Germinal center (tissue), 1 donor: ENCODE data around the gene TSEN15.
"Not testable (repeated sequence)": the region's sequence is repeated elsewhere in the genome, so short reads cannot be mapped to it uniquely, and the experiment has no call there.

Experiments used
- DNase-seq: peaks from one replicate; pipeline ENCODE4 v3.0.0; 2012; ENCODE audit warnings: mixed read lengths, low spot score

TSEN15 gene

DNA sequence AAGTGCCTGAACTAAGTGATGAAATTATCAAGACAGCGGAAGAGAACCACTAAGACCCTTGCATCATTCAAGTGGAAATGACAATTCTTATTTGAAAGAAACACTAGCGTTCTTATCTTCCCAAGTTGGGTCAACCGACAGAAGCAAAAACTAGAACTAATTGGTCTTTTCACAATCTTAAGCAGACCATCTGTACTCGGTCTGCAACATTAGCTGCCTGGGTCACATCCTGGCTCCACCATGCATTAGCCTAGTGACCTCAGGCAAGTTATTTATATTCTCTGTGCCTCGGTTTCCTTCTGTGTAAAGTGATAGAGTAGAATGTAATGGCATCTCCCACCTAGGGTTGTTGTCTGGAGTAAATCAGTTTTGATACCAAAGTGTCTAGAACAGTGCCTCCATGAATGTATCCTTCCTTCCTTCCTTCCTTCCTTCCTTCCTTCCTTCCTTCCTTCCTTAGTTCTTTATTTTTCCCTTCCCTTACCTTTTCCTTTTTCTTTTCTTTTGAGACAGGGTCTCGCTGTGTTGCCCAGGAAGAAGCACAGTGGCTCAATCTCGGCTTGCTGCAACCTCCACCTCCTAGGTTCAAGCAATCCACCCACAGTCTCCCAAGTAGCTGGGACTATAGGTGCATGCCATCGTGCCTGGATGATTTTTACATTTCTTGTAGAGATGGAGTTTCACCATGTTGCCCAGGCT is 20.0 kb upstream of the TSEN15 start:
- DNase-seq: no peak

DNA sequence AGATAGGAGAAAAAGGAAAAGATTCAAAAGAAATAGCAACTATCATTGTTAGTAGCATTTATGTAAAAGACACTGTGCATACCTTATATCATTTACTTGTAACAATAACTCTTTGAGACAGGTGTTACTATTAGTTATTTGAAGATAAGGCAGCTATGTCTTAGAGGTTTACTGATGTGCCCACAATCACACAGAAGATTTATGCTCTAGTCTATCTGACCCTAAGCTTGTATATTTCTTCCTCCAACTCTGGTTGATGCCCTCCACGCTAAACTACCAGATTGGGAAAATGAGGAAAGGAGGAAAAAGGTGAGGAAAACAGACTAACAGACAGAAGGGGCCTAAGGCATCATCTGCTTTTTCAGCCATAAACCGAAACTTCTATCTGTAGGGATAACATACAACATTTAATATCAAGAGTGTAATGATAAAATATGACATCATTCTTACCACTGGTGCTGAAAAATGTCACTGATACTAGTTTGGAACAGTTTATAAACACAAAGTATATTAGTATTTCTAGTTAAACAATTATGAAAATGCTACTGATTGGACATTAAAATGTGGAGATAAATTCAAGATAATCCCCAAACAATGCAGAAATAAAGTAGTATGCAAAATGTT is 19.1 kb upstream of the TSEN15 start:
- no peak for DNase-seq

DNA sequence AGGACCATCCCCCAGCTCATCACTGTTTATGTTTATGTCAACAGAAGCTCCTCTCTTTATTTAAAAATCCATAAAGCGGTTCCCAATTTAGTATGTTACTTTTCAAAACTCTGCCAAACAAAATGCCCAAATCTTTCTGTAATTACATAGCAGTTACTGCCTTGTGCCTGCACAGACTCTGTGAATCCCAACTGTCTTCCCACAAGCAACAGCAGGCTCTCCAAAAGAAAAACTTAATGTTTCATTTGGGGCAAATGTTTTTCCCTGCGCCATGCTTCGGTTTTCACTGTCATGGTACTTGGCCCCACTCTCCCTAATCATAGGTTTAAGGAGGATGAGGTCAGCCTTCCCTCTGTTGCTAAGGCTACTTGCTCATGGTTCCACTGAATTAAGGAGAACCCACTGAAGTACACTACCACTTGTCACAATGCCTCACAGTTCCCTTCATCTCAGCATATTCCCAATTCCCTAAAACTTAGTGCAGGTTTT is 18.6 kb upstream of the TSEN15 start:
- no peak for DNase-seq

DNA sequence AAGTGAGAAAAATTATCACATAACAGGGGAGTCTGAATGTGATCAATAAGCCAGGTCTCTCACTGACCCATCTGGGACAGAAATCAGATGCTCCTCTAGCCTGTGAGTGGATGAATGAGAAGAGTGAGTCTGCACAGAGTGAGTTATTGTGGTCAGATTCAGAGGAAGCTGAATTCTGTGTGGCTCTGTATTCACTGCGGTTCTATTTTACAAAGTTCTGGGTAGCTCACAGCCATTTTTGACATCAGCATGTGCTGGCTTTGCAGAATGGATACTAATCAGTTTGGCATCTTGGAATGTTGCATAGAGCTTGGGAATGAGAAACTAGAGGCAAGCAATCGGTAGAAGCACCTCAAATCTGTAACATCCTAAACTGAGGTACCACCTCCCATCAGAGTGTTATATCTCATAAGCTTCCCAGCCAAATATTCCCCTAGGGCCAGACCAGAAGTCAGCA is 17.8 kb upstream of the TSEN15 start:
- DNase-seq: no peak

DNA sequence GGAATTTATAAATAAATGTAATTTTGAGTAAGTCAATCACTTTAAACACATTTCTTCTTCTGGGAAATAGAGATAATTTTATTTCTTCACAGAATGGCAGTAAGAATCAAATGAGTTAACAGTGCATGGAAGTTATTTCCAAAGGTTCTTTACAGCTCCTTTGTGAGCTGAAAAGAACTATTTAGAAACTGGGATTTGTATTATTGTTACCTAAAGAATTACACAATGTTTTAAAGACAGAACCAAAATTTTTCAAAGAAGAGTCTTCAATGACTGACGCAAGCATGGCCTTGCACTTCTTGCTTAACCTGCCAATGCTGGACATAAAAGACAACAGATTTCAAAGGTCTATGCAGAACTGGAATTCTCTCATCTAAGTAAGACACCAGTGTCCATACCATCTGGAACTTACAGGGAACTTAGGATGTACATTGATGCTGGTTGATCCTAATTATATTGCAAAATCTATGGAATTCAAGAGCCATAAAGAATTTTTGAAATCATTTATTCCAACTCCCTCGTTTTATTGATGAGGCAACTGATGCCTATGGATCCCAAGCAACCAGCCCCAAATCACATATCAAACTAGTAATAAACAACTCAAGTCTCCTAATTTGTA is 16.7 kb upstream of the TSEN15 start:
- no peak for DNase-seq

DNA sequence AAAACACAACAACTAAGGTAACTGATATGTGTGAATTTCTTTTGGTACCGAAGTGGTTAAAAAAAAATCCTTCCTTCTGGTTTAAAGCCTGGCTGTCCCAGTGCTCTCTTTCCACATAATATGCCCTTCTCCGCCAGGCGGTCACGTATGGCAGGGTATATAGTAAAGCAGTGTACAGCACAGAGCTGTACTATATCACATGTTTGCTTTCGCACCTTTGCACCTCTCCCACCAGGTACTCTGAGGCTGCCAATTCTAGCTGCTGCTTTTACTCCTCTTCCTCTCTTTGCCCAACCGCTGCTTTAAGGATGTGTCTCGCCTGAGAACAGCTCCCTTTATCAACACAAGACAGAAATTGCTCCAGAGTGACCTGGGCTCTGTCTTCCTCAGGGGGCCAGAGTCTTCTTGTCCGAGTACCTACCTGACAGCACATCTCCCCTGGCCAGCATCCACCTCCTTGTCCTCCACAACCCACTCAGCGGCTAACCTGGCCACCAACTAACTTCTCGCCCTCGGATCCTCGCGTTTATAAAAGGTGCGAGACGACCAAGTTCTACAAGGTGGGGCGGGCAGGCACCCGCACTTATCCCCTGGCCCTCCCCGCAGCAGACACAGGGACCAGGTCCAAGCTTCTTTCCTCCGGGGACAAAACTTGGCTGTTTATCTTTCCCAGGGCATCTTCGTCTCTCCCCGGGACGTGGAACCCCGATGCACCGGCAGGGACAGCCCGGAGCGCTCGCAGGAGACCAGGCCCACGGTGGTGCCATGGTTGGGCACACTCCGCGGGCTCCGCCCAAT is 15.6 kb upstream of the TSEN15 start:
- DNase-seq: no peak

DNA sequence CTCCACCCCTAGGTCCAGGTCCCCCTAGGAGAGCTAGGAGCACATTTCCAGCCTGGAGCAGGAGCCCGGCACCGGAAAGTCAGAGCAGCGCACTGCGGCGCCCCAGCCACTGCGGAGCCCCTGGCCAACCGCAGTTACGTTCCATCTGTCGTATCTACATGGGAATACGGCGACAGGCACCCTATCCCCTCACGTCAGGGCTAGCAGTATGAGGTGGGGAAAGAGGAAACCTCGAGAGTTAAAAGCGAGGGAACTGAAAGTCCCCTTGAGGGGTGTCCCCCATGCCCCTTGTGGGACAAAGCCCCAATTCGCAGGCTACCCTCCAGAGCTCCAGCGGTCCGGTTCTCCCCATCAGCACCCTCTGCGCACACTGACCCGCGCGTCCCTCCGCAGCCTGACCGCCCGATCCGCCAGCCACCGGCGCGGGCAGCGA is 15.0 kb upstream of the TSEN15 start:
- peak; percentile 6 for DNase-seq

DNA sequence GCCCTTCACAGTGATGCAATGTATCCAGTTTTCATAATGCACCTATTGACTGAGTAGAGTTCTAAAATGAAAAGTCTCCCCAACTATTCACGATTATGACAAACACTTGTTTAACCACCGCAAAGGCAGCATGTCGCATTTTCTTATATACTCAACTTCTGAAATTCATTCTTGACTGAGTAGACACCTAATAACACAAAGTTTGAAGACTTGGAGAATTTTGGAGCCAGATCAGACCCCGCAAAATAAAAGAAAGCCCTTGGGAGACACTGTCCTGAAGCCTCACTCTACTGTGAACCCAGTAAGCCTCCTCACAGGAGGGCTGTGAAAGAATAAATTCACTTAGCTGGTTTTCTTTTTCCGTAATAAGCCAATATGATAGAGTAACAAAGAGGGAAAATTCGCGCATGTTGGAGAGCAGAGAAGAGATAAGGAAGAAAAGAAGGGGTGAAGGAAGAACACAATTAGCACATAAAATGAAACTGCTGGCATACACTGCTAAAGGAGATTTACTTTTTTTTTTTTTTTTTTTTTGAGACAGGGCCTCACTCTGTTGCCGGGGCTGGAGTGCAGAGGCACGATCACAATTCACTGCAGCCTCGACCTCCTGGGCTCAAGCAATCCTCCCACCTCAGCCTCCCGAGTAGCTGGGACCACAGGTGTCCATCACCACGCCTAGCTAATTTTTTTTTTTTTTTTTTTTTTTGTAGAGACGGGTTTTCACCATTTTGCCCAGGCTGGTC is 13.5 kb upstream of the TSEN15 start:
- no peak for DNase-seq

DNA sequence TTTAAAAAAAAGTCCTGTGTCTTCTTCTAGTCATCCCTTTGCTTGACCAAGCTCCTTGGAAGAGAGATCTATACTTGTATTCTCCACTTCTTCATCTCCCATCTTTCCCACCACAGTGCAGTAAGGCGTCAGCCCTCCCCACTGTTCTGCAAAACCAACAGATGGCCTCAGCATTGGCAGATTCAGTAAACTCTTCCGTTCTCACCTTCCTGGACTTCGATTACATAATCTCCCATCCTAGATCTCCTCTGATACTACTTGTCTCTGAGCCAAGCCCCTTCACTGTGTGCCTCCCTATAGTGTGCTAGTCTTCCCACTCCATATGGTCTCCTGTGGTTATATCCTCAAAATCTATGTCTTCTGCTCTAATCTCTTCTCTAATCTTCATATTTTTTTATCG is 12.4 kb upstream of the TSEN15 start:
- DNase-seq: no peak

DNA sequence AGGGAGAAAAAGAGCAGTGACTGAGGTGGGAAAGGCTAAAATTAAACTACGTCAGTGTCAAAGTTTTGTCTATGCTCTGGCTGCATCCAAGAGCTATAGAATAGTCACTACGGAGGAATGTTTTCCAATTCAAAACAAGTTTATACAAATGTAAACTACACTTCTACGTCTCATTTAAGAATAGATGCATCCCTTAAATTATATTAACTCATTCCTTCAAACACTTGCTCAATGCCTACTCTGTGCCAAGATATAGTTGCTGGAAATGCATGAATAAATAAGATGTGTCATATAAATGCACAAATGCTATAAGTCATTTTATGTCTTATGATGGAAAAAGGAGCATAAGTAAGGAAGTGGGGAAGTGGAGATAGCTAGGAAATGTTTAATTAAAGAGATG is 9.8 kb upstream of the TSEN15 start:
- no peak for DNase-seq

DNA sequence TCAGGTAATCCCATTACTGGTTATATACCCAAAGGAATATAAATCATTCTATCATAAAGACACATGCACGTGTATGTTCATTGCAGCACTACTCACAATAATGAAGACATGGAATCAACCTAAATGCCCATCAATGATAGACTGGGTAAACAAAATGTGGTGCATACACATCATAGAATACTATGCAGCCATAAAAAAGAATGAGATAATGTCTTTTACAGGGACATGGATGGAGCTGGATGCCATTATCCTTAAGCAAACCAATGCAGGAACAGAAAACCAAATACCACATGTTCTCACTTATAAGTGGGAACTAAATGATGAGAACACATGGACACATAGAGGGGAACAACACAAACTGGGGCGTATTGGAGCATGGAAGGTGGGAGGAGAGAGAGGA is 8.2 kb upstream of the TSEN15 start:
- DNase-seq: not testable (repeated sequence)

DNA sequence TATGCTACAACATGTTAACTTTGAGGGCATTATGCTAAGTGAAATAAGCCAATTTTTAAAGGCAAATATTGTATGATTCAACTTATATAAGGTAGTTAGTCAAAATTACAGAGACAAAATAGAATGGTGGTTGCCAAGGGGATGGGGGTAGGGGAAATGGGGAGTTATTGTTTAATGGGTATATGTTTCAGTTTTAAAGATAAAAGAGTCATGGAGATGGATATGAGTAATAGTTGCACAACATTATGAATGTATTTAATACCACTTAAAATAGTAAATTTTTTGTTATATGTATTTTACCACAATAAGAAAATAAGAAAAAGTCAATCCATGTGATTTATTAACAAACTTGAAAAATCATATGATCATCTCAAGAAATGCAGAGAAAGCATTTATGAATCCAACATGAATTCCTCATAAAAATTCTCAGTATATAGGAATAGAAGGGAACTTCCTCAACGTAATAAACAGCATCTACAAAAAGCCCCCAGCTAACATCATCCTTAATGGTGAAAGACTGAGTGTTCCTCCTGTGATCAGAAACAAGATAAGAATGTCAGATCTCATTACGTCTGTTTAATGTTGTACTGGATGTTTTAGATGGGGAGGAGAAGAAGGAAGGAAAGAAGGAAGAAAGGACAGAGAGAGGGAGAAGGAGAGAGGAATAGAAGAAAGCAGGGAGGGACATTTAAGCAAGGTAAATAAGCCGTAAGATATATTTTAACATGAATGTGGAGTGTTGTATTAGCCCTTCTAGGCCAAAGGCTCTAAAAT is 6.7 kb upstream of the TSEN15 start:
- no peak for DNase-seq

DNA sequence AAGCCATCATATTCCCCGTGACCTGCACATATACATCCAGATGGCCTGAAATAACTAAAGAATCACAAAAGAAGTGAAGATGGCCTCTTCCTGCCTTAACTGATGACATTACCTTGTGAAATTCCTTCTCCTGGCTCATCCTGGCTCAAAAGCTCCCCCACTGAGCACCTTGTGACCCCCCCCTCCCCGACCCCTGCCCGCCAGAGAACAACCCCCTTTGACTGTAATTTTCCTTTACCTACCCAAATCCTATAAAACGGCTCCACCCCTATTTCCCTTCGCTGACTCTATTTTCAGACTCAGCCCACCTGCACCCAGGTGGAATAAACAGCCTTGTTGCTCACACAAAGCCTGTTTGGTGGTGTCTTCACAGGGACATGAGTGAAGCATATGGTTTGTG is 4.0 kb upstream of the TSEN15 start:
- DNase-seq: not testable (repeated sequence)

DNA sequence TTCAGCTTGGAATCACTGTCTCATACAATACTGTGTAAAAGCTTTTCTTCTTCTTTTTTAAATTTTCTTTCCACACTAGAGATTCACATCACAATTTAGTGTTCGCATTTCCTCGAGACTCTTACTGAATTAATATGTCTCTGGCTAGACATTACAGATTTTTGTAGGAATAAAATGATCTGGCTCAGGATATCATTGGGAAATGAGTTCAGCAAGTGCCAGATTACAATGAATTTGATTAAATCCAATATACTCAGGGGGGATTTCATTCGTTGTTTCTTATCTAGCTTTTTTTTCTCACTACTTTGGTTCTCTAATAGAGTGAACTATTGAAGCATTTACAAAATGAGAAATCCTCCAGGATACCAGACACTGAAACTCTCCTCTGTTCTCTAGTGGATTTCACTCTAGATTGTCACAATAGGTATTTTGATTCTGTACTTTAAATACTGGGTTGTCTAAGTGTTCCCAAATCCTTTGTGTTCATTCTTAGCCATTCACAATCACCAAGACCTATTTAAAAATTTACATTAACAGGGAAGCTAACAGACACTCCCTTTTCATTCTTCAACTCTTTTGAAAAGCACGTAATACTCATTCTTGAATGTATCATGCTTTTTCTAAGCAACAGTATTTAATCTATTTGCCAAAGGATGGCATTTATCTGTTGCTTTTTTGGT is 2.8 kb upstream of the TSEN15 start:
- no peak for DNase-seq

DNA sequence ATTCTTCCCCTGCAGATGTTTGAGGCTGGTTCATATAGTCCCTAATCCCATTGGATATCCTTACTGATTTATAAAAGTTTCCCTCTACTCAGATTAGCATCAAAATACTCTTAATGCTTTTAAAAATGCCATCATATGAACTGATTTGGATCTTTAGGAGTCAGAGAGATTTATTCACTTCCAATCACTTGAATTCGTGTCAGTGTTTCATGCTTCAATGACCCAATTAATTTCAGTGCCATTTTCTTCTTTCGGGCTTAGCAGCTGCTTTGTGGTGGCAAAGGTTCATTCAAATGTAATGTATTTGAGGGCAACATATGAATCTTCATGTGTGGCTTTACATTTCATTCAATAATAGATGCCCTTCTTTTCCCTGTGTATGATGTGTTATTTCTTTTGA is 2.2 kb upstream of the TSEN15 start:
- no peak for DNase-seq

DNA sequence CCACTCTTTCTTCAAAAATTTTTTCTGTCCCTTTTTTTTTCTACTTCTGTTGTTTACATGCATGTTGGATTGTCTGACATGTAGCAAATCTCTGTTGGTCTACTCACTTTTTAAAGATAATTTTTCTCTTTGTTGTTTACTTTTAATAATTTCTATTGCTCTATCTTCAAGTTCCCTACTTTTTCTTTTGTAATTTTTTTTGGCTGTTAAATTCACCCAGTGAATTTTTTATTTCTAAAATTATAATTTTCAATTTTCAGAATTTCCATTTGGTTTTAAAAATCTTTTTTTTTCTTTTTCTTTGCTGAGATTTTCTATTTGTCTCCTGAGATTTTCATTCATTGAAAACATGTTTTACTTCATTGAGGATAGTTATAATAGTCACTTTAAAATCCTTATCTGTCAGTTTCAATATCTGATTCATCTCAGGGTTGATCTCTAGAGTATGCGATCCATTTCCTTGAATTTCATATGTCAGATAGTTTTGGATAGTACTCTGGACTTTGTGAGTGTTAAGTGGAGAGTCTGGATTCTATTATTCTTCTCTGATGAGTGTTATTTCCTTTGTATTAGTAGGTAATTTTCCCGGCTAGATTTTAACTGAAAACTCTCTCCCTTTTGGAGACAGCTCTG is 1.6 kb upstream of the TSEN15 start:
- no peak for DNase-seq

DNA sequence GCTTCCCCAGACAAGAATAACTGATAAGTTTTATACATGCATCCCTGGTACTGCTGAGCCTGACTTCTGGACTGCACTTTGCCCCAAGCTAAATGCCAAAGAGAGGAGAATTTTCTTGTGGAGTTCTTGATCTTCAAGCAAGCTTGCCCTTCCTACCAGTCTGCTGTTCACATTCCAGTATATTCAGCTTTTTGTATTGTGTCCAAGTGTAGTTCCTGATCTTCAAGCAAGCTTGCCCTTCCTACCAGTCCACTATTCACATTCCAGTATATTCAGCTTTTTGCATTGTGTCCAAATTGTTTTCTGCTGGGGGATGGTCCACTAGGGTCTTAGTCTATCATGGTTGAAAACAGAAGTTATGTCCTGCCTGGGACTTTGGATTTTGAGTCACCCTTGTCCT is 894 bp upstream of the TSEN15 start:
- DNase-seq: no peak

DNA sequence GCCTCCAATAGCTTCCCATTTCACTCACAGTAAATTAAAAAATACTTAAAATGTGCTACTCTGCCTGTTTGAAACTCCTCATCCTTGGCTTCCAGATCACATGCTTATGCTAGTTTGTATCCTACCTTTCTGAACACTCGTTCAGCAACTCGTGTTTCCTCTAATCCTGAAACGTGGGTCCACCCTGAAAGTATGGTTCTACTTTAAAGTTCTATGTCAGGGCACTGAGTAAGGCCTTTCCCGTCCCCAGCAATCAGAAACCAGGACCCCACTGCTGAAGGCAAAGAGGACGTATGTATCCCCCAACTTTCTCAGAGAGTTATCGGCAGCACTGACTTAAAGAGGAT is 419 bp upstream of the TSEN15 start:
- DNase-seq: no peak

DNA sequence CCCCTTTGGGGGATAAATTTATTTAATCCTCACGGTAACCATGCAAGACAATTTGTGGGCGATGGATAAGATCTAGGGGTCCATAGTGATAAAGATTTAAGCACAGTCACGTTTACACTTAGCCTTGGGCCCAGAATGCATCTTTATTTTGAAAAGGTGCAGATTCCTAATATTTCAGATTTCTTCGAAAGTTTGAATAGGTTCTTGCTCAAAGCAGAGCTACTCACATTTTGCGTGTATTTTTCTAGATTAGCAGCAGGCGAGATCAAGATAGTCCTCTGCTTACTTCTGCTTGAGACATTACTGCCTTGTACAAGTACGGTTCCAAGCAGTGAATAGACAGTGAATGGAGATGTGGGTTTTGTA is 647 bp downstream of the TSEN15 start:
- no peak for DNase-seq

DNA sequence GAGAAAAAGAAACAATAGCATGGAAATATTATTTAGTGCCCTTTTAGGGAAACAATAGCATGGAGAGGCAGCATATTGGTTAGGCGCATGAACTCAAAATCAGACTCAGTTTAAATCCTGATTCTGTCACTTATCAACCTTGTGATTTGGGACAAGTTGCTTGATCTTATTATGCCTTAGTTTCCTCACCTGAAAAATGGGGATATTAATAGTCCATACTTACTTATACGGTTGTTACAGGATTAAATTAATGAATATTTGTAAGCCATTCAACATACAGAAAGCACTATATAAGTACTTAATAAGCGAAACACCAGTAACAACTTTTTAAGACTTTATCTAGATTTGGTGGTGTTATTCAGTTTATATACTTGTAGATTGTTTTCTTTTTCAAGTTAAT is 1.2 kb downstream of the TSEN15 start:
- no peak for DNase-seq
